ENCODE results near the gene SLC39A11. TPM values are rescaled to one million over a fixed set of nuclear protein-coding genes. Genes with fewer than 3 reads are reported as not detected.

The SLC39A11 gene
- total RNA-seq, 1 donor from 2014 or later: 26.0 TPM

DNA sequence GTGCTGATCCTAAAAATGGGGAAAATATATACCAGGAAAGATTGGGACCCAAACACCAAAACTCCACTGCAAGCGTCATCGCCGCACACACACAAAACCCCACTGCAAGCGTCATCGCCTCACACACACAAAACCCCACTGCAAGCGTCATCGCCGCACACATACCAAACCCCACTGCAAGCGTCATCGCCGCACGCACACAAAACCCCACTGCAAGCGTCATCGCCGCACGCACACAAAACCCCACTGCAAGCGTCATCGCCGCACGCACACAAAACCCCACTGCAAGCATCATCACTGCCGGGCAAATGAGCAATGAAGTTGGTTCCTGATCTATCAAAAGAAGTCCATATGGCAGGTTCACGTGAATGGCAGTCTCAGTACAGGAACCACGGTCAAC lies 144.4 kb downstream of the SLC39A11 start:
- H3K9me3 Mint-ChIP-seq: no peaks in the 10 kb centered on the region
- DNase-seq (ENCODE audit: low spot score in 2 of 2, unreplicated experiment in 2 of 2): no peak
- H3K4me1 Mint-ChIP-seq: peaks cover 7% of the 10 kb centered on the region
- TF ChIP-seq CTCF (IDR thresholded peaks at IDR 0.05; ENCODE audit: unreplicated experiment): no peak
- H3K27ac Mint-ChIP-seq: no peak overlapping the region
- H3K36me3 Mint-ChIP-seq: no peaks in the 10 kb centered on the region
- no peak overlapping the region for H3K4me3 Mint-ChIP-seq
- no peaks in the 10 kb centered on the region for H3K27me3 Mint-ChIP-seq (ENCODE audit: low read depth)

- Mint-ChIP-seq H3K4me3 (no peak overlapping the region), H3K27ac (no peak overlapping the region), H3K4me1 (peaks cover 7% of the 10 kb centered on the region), H3K36me3 (no peaks in the 10 kb centered on the region), H3K9me3 (no peaks in the 10 kb centered on the region), H3K27me3 (ENCODE audit: low read depth) (no peaks in the 10 kb centered on the region)
- TF ChIP-seq CTCF (IDR thresholded peaks at IDR 0.05; ENCODE audit: unreplicated experiment): no peak
- DNase-seq (ENCODE audit: low spot score in 2 of 2, unreplicated experiment in 2 of 2): no peak
These were observed 145.0 kb downstream of the SLC39A11 start for GRCh38 chr17:72947475-72947874.

DNA sequence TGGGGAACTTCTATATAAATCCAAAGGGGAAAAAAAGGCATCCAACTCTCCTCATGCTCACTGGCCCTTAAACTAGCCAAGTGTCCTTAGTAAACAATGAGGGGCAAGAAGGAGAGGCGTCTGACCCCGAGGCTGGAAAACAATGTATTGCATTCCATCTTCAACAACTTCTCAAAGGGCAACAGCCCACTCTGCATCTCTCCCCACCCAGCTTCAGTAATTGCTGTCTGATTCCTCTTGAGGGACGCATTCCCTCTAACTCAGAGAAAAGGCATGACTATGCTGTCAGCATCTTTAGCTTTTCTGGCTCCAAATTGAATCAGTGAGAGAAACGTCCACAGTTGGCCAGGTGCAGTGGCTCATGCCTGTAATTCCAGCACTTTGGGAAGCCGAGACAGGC lies 145.8 kb downstream of the SLC39A11 start:
- Mint-ChIP-seq H3K36me3 (no peaks in the 10 kb centered on the region), H3K27me3 (ENCODE audit: low read depth) (no peaks in the 10 kb centered on the region), H3K4me1 (peaks cover 7% of the 10 kb centered on the region), H3K9me3 (no peaks in the 10 kb centered on the region), H3K4me3 (no peak overlapping the region), H3K27ac (no peak overlapping the region)
- DNase-seq (ENCODE audit: low spot score in 2 of 2, unreplicated experiment in 2 of 2): no peak
- no peak for TF ChIP-seq CTCF (IDR thresholded peaks at IDR 0.05; ENCODE audit: unreplicated experiment)

DNA sequence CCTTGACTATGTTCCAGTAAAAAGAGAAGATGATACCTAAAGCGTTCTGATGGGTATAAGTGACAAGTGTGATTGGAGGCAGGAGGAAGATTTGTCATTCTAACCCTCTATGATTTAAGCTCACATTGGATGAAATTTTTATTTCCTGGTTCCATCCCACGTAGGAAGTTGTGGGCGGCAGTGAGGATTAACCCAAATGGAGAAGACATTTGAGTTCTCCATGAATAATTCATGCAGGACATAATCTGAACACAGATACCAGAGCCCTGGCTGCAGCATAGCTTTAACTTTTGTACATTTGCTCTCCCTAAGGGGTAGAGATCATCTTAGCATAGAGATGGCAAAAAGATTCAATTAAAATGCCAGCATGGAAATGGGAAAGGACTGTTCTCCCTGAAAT lies 146.3 kb downstream of the SLC39A11 start:
- H3K36me3 Mint-ChIP-seq: no peaks in the 10 kb centered on the region
- no peak overlapping the region for H3K4me3 Mint-ChIP-seq
- no peak for DNase-seq (ENCODE audit: low spot score in 2 of 2, unreplicated experiment in 2 of 2)
- TF ChIP-seq CTCF (IDR thresholded peaks at IDR 0.05; ENCODE audit: unreplicated experiment): no peak
- H3K4me1 Mint-ChIP-seq: peaks cover 7% of the 10 kb centered on the region
- H3K27ac Mint-ChIP-seq: no peak overlapping the region
- H3K27me3 Mint-ChIP-seq (ENCODE audit: low read depth): no peaks in the 10 kb centered on the region
- no peaks in the 10 kb centered on the region for H3K9me3 Mint-ChIP-seq

GRCh38 chr17:72945473-72945872 lies 147.0 kb downstream of the SLC39A11 start:
- Mint-ChIP-seq H3K9me3 (no peaks in the 10 kb centered on the region), H3K4me3 (no peak overlapping the region), H3K4me1 (peaks cover 7% of the 10 kb centered on the region), H3K27me3 (ENCODE audit: low read depth) (no peaks in the 10 kb centered on the region), H3K36me3 (no peaks in the 10 kb centered on the region), H3K27ac (no peak overlapping the region)
- DNase-seq (ENCODE audit: low spot score in 2 of 2, unreplicated experiment in 2 of 2): no peak
- no peak for TF ChIP-seq CTCF (IDR thresholded peaks at IDR 0.05; ENCODE audit: unreplicated experiment)
